Neural cell (in vitro differentiated cells): ENCODE data around the gene ZDHHC18.

ENCODE experiments used
- POLR2AphosphoS5 ChIP-seq: IDR thresholded peaks from 2 replicates; pipeline ENCODE4 v1.6.1; 2012
- RAD21 ChIP-seq: fragments of 450-650 bp; conservative IDR thresholded peaks from 2 replicates; pipeline ENCODE4 v1.6.1; 2014; ENCODE audit warnings: antibody characterized with exemption, mild to moderate bottlenecking, moderate library complexity
- TF ChIP-seq, protein P1 (sequence below): fragments of 450-650 bp; IDR thresholded peaks from 2 replicates; pipeline ENCODE4 v1.5.1; 2014; ENCODE audit warnings: antibody characterized with exemption, mild to moderate bottlenecking, moderate library complexity; ENCODE audit not compliant: poor library complexity, severe bottlenecking

DNA sequence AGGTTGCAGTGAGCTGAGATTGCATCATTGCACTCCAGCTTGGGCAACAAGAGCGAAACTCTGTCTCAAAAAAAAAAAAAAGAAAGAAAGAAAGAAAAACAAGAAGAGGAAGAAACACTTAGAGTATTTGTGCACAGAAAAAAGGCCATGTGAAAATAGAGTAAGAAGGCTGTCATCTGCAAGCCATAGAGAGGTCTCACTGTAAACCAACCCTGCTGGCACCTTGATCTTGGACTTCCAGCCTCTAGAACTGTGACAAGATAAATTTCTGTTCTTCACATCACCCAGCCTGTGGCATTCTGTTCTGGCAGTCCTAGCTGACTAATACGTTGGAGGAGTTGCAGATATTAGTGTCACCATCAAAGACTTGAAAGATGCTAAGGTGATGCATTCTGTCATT, 12.1 kb upstream of the ZDHHC18 start:
- TF ChIP-seq, protein P1, sequence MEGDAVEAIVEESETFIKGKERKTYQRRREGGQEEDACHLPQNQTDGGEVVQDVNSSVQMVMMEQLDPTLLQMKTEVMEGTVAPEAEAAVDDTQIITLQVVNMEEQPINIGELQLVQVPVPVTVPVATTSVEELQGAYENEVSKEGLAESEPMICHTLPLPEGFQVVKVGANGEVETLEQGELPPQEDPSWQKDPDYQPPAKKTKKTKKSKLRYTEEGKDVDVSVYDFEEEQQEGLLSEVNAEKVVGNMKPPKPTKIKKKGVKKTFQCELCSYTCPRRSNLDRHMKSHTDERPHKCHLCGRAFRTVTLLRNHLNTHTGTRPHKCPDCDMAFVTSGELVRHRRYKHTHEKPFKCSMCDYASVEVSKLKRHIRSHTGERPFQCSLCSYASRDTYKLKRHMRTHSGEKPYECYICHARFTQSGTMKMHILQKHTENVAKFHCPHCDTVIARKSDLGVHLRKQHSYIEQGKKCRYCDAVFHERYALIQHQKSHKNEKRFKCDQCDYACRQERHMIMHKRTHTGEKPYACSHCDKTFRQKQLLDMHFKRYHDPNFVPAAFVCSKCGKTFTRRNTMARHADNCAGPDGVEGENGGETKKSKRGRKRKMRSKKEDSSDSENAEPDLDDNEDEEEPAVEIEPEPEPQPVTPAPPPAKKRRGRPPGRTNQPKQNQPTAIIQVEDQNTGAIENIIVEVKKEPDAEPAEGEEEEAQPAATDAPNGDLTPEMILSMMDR, result no peak
- TF ChIP-seq POLR2AphosphoS5 (no peak), RAD21 (no peak)
